HG02763 (cell line): ENCODE measurements around the gene MBNL1.
"Not testable (repeated sequence)": the region's sequence is repeated elsewhere in the genome, so short reads cannot be mapped to it uniquely, and the experiment has no call there.

Experiments
- ATAC-seq: cut with Tn5 transposase; IDR thresholded peaks from one replicate; pipeline ENCODE4 v1.9.1; 2021; ENCODE audit warnings: mild to moderate bottlenecking, moderate library complexity; ENCODE audit not compliant: unreplicated experiment

Gene MBNL1

GRCh38 chr3:152394246-152394645 is 125.5 kb downstream of the MBNL1 start:
- no peak for ATAC-seq

- no peak for ATAC-seq
Measured at GRCh38 chr3:152395764-152396163, 127.0 kb downstream of the MBNL1 start.

GRCh38 chr3:152396867-152397266 is 128.1 kb downstream of the MBNL1 start:
- no peak for ATAC-seq

GRCh38 chr3:152397348-152397747 is 128.6 kb downstream of the MBNL1 start:
- not testable (repeated sequence) for ATAC-seq

GRCh38 chr3:152398495-152398894 is 129.8 kb downstream of the MBNL1 start:
- ATAC-seq, result no peak

- ATAC-seq, result no peak
Measured at GRCh38 chr3:152399374-152399773, 130.6 kb downstream of the MBNL1 start.

GRCh38 chr3:152400887-152401286 is 132.2 kb downstream of the MBNL1 start:
- no peak for ATAC-seq

GRCh38 chr3:152402695-152403451 is 134.1 kb downstream of the MBNL1 start:
- ATAC-seq, result no peak

- ATAC-seq, result no peak
Measured at GRCh38 chr3:152403632-152404066, 134.9 kb downstream of the MBNL1 start.

GRCh38 chr3:152404976-152405375 is 136.2 kb downstream of the MBNL1 start:
- no peak for ATAC-seq

- no peak for ATAC-seq
Measured at GRCh38 chr3:152405915-152406802, 137.4 kb downstream of the MBNL1 start.

- ATAC-seq, result no peak
Measured at GRCh38 chr3:152413240-152413639, 144.5 kb downstream of the MBNL1 start.

GRCh38 chr3:152416808-152417580 is 148.3 kb downstream of the MBNL1 start:
- no peak for ATAC-seq

- no peak for ATAC-seq
Measured at GRCh38 chr3:152419748-152420147, 151.0 kb downstream of the MBNL1 start.

- ATAC-seq, result no peak
Measured at GRCh38 chr3:152421162-152421561, 152.4 kb downstream of the MBNL1 start.

- ATAC-seq, result no peak
Measured at GRCh38 chr3:152426393-152426792, 157.7 kb downstream of the MBNL1 start.

GRCh38 chr3:152428577-152428976 is 159.8 kb downstream of the MBNL1 start:
- no peak for ATAC-seq

GRCh38 chr3:152430223-152431002 is 161.7 kb downstream of the MBNL1 start:
- no peak for ATAC-seq

- no peak for ATAC-seq
Measured at GRCh38 chr3:152434142-152434541, 165.4 kb downstream of the MBNL1 start.

- not testable (repeated sequence) for ATAC-seq
Measured at GRCh38 chr3:152435210-152435609, 166.5 kb downstream of the MBNL1 start.
